Upper lobe of left lung (tissue), 6 donors: Measurements from ENCODE around the gene SNTA1. TPM values are rescaled to one million over a fixed set of nuclear protein-coding genes. Genes with fewer than 3 reads are reported as not detected.

Source experiments
- ATAC-seq, 2 donors: fragments of 200-7000 bp; cut with Tn5 transposase; one replicate each; pipeline ENCODE4 v1.9.1; 2022; ENCODE audit warnings: mild to moderate bottlenecking in 2 of 2, moderate library complexity in 2 of 2; ENCODE audit not compliant: low FRiP score in 2 of 2
- DNase-seq, 2 donors: peaks; one replicate each; pipeline ENCODE4 v3.0.0-alpha.2; 2019 to 2020
- H3K27ac ChIP-seq, 4 donors: fragments of 200-600 bp; sonication (generic); one replicate each; pipeline ENCODE4 v1.5.1; 2016 to 2019
- H3K27me3 ChIP-seq, 4 donors: fragments of 200-600 bp; sonication (generic); one replicate each; pipeline ENCODE4 v1.5.1; 2017 to 2019
- H3K36me3 ChIP-seq, 4 donors: fragments of 200-600 bp; sonication (generic); one replicate each; pipeline ENCODE4 v1.5.1; 2016 to 2019
- H3K4me1 ChIP-seq, 4 donors: fragments of 200-600 bp; sonication (generic); one replicate each; pipeline ENCODE4 v1.5.1; 2018 to 2019
- H3K4me3 ChIP-seq, 4 donors: fragments of 200-600 bp; sonication (generic); one replicate each; pipeline ENCODE4 v1.5.1; 2017 to 2019; ENCODE audit warnings: mild to moderate bottlenecking in 2 of 4, moderate library complexity in 1 of 4
- H3K9me3 ChIP-seq, 4 donors: fragments of 200-600 bp; sonication (generic); one replicate each; pipeline ENCODE4 v1.5.1; 2018 to 2019
- CTCF ChIP-seq, 6 experiments: fragments of 450-650 bp in 4 of 6; fragments of 200-600 bp in 2 of 6; sonication (generic) in 2 of 6; IDR thresholded peaks; one replicate each; pipeline ENCODE4 v1.5.1; 2016 to 2019; ENCODE audit warnings: antibody characterized with exemption in 6 of 6
- EP300 ChIP-seq, 4 donors: sonication (generic); formaldehyde crosslinking; IDR thresholded peaks; one replicate each; pipeline ENCODE4 v1.5.1; 2017; ENCODE audit warnings: antibody characterized with exemption in 4 of 4, control low read depth in 2 of 4
- POLR2A ChIP-seq, 4 donors: fragments of 450-650 bp; IDR thresholded peaks; one replicate each; pipeline ENCODE4 v1.5.1; 2016 to 2017; ENCODE audit warnings: antibody characterized with exemption in 4 of 4, mild to moderate bottlenecking in 2 of 4
- POLR2AphosphoS5 ChIP-seq, 2 donors: sonication (generic); formaldehyde crosslinking; IDR thresholded peaks; one replicate each; pipeline ENCODE4 v1.5.1; 2017; ENCODE audit warnings: antibody characterized with exemption in 2 of 2
- WGBS, 2 donors: methylation state at CpG; one replicate each; pipeline ENCODE4 v1.1.5; 2017 to 2018; 5-methylcytosine and 5-hydroxymethylcytosine counted together
- total RNA-seq, 6 donors: library from RNA; depleted of rRNA in 4 of 6; stranded (reverse); fragments of >200 nt in 4 of 6; gene quantifications; one replicate each; pipeline versions ENCODE4 v1.1.0 to v1.2.1, GENCODE V29; 2016 to 2021
- donor health status: DM: no; HTN: no; CAD: no; lungs with moderate emphysema.
- donor health status: DM: no; HTN: yes; CAD: no; lungs with severe emphysema.

Gene SNTA1
- total RNA-seq, 6 donors from 2014 or later: 8.2 to 23.4 (median 11.3) TPM

GRCh38 chr20:33477386-33478234, 34.0 kb upstream of the SNTA1 start:
- H3K9me3 ChIP-seq: no peaks in the 10 kb centered on the region
- H3K4me1 ChIP-seq: peaks cover 0 to 6% (median 2%) of the 10 kb centered on the region in 4 donors
- no peak overlapping the region for H3K4me3 ChIP-seq
- no peak overlapping the region for H3K27ac ChIP-seq
- no peak for TF ChIP-seq EP300 (IDR thresholded peaks at IDR 0.05)
- no peak for TF ChIP-seq POLR2A (IDR thresholded peaks at IDR 0.05)
- no peak for TF ChIP-seq POLR2AphosphoS5 (IDR thresholded peaks at IDR 0.05)
- no peak for TF ChIP-seq CTCF (IDR thresholded peaks at IDR 0.05)
- 86% methylated on average over 5 to 7 of the region's 7 CpGs for WGBS, 2 donors
- no peaks in the 10 kb centered on the region for H3K36me3 ChIP-seq
- DNase-seq: no peak
- H3K27me3 ChIP-seq: peaks cover 0 to 4% (median 0%) of the 10 kb centered on the region in 4 donors
- ATAC-seq: no peak

GRCh38 chr20:33475381-33476152, 32.0 kb upstream of the SNTA1 start:
- no peak for DNase-seq
- TF ChIP-seq POLR2AphosphoS5 (IDR thresholded peaks at IDR 0.05): no peak
- TF ChIP-seq CTCF (IDR thresholded peaks at IDR 0.05): no peak
- no peaks in the 10 kb centered on the region for H3K36me3 ChIP-seq
- no peak for ATAC-seq
- H3K4me3 ChIP-seq: no peak overlapping the region
- H3K27me3 ChIP-seq: peaks cover 0 to 4% (median 0%) of the 10 kb centered on the region in 4 donors
- H3K9me3 ChIP-seq: no peaks in the 10 kb centered on the region
- H3K27ac ChIP-seq: no peak overlapping the region
- peaks cover 0 to 6% (median 2%) of the 10 kb centered on the region in 4 donors for H3K4me1 ChIP-seq
- 49 to 55% methylated on average over 14 of the region's 14 CpGs for WGBS, 2 donors

- no peak for ATAC-seq
- 73 to 75% methylated on average over 11 of the region's 11 CpGs for WGBS, 2 donors
- TF ChIP-seq CTCF (IDR thresholded peaks at IDR 0.05) (no peak), EP300 (IDR thresholded peaks at IDR 0.05) (no peak), POLR2A (IDR thresholded peaks at IDR 0.05) (no peak), POLR2AphosphoS5 (IDR thresholded peaks at IDR 0.05) (no peak)
- Histone ChIP-seq H3K9me3 (no peaks in the 10 kb centered on the region), H3K4me1 (peaks cover 0 to 6% (median 2%) of the 10 kb centered on the region in 4 donors), H3K27me3 (peaks cover 0 to 4% (median 0%) of the 10 kb centered on the region in 4 donors), H3K36me3 (no peaks in the 10 kb centered on the region), H3K4me3 (no peak overlapping the region), H3K27ac (no peak overlapping the region)
- DNase-seq: no peak
Measured at GRCh38 chr20:33474963-33475362, 31.4 kb upstream of the SNTA1 start.

GRCh38 chr20:33474097-33474873, 30.7 kb upstream of the SNTA1 start:
- H3K27me3 ChIP-seq: peaks cover 0 to 4% (median 0%) of the 10 kb centered on the region in 4 donors
- no peaks in the 10 kb centered on the region for H3K9me3 ChIP-seq
- no peak overlapping the region for H3K27ac ChIP-seq
- peaks cover 0 to 6% (median 2%) of the 10 kb centered on the region in 4 donors for H3K4me1 ChIP-seq
- DNase-seq (no peak), ATAC-seq (no peak)
- TF ChIP-seq POLR2AphosphoS5 (IDR thresholded peaks at IDR 0.05) (no peak), POLR2A (IDR thresholded peaks at IDR 0.05) (no peak), EP300 (IDR thresholded peaks at IDR 0.05) (no peak), CTCF (IDR thresholded peaks at IDR 0.05) (no peak)
- no peak overlapping the region for H3K4me3 ChIP-seq
- no peaks in the 10 kb centered on the region for H3K36me3 ChIP-seq
- WGBS, 2 donors: 79 to 82% methylated on average over 7 of the region's 7 CpGs
